GM13977 (cell line): ENCODE measurements around the gene CEP192.
A peak's percentile ranks its signal among the peaks of the same experiment; 100 is the strongest.

Experiments used
- DNase-seq: peaks from one replicate; pipeline ENCODE4 v3.0.0; 2012; ENCODE audit warnings: low spot score
- in situ Hi-C: fragments of 300-500 bp; cut with MboI; formaldehyde crosslinking; loops from one replicate; pipeline ENCODE4 v1.12.0; 2022; ENCODE audit warnings: low sequenced_read_pairs, low pct_unique_long_range_greater_than_20kb, mixed read lengths, inconsistent platforms; ENCODE audit not compliant: unreplicated experiment
- TF ChIP-seq, protein P1 (sequence below): IDR thresholded peaks from 2 replicates; pipeline ENCODE4 v1.5.1; 2012; ENCODE audit warnings: mild to moderate bottlenecking, control low read depth; ENCODE audit not compliant: insufficient read depth; ENCODE audit errors: extremely low read depth, missing control alignments

Gene CEP192

DNA sequence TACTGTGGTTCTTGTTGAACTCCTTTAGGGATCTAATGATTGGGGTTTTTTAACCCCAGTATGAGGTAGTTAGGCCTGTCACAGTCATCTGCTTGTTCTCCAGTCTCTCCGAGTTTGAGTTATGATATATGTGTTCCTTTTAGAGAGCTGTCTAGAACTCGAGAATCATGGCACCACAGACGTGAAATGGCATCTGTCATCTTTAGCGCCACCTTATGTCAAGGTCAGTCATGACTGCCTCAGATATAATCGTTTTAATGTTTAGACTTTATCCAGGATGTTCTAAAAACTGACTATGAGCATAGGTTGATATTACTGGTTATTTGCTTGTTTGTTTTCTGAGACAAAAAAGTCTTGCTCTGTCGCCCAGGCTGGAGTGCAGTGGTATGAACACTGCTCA, 112.2 kb downstream of the CEP192 start:
- DNase-seq = no peak
- in situ Hi-C loops = loop anchor here (25.0 kb wide), 1 partner anchor 91 kb away; no protein-coding TSS in a partner anchor

DNA sequence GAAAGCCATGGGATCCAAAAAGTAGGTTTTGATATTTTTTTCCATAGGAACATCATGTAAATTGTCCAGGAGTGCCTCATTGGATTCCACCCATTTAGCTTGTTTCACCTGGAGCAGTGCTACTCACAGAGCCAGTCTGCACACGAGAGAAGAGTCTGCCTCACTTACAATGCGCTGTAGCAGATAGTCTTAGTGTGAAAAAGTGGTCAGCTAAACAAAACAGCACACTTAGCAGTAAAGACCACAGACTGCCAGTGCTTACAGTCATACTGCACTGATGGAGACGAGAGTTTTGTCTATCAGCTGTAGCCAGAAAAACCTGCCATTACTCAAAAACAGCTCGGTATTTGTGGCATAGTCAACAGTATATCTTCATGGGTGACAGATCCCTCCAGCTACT, 113.9 kb downstream of the CEP192 start:
- in situ Hi-C loops = loop anchor here (25.0 kb wide), 1 partner anchor 93 kb away; no protein-coding TSS in a partner anchor
- DNase-seq = no peak
- TF ChIP-seq, protein P1, sequence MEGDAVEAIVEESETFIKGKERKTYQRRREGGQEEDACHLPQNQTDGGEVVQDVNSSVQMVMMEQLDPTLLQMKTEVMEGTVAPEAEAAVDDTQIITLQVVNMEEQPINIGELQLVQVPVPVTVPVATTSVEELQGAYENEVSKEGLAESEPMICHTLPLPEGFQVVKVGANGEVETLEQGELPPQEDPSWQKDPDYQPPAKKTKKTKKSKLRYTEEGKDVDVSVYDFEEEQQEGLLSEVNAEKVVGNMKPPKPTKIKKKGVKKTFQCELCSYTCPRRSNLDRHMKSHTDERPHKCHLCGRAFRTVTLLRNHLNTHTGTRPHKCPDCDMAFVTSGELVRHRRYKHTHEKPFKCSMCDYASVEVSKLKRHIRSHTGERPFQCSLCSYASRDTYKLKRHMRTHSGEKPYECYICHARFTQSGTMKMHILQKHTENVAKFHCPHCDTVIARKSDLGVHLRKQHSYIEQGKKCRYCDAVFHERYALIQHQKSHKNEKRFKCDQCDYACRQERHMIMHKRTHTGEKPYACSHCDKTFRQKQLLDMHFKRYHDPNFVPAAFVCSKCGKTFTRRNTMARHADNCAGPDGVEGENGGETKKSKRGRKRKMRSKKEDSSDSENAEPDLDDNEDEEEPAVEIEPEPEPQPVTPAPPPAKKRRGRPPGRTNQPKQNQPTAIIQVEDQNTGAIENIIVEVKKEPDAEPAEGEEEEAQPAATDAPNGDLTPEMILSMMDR = no peak

More for the DNA sequence above, 112.2 kb downstream of the CEP192 start:
- TF ChIP-seq, protein P1 = peak; percentile 31

DNA sequence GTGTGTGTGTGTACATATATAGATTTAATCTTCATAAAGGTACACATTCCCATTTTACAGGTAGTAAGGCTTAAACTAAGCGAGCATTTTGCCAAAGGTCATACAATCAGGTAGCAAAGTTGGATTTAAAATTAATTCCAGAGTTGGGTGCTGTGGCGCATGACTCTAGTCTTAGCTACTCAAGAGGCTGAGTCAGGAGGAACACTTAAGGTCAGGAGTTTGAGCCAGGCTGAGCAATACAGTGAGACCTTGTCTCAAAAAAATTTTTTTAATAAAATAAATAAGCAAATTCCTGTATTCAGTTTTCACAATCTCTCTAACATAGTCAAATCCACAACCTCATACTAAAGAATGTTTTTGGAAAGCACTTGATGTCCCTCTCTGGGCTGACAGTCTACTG, 115.9 kb downstream of the CEP192 start:
- TF ChIP-seq, protein P1 = no peak
- DNase-seq = no peak
- in situ Hi-C loops = loop anchor here (25.0 kb wide), 1 partner anchor 95 kb away; no protein-coding TSS in a partner anchor

DNA sequence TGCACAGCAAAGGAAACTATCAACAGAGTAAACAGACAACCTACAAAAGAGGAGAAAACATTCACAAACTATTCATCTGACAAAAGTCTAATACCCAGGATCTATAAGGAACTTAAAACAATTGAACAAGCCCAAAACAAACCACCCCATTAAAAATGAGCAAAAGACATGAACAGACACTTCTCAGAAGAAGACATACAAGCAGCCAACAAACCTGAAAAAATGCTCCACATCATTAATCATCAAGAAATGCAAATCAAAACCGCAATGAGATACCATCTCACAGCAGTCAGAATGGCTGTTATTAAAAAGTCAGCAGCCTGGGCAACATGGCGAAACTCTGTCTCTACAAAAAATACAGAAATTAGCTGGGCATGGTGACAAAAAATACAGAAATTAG, 117.2 kb downstream of the CEP192 start:
- in situ Hi-C loops = loop anchor here (25.0 kb wide), 1 partner anchor 96 kb away; no protein-coding TSS in a partner anchor
- DNase-seq = no peak
- TF ChIP-seq, protein P1 = no peak

DNA sequence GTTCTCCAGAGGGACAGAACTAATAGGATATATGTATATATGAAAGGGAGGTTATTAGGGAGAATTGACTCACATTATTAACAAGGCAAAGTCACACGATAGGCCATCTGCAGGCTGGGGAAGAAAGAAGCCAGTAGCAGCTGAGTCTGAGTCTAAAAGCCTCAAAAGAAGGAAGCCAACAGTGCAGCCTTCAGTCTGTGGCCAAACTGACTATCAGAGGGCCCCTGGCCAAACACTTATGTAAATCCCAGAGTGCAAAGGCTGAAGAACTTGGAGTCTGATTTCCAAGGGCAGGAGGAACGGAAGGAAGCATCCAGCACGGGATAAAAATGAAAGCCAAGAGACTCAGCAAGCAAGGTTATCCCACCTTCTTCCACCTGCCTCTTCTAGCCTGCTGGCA, 119.4 kb downstream of the CEP192 start:
- DNase-seq = no peak
- in situ Hi-C loops = loop anchor here (25.0 kb wide), 1 partner anchor 98 kb away; no protein-coding TSS in a partner anchor
- TF ChIP-seq, protein P1 = no peak

DNA sequence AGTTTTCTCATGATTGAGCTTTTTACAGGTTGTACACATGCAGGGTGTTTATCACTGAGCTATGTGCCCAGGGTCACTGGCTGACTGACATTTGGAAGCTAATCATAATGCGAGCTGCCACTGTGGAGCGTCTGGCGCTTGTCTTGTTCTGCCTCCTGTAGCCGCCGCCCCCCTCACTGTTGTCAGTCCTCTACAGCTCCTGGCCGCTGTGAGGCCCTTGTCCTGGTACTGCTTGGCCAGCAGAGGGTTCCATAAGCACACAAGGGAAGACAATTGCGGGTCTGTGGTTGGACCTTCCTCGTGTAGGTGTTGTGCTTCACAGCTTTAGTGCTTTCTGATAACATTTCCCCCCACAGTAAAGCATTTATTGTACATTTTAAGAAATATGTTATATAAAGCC, 121.8 kb downstream of the CEP192 start:
- TF ChIP-seq, protein P1 = peak; percentile 20
- no peak for DNase-seq
- in situ Hi-C loops = loop anchor here (25.0 kb wide), 1 partner anchor 101 kb away; no protein-coding TSS in a partner anchor
